ENCODE data around the gene DCAF10. TPM values are rescaled to one million over a fixed set of nuclear protein-coding genes. Genes with fewer than 3 reads are reported as not detected.

Gene DCAF10
- total and polyA plus RNA-seq, 2 donors (not counting 1 experiment from before 2014, with no cell fraction given), result 9.5 to 22.1 TPM

GRCh38 chr9:37778534-37778933 is 22.1 kb upstream of the DCAF10 start:
- intact Hi-C loops (cut with micrococcal nuclease), result no loop called here
- H3K36me3 ChIP-seq (replicated peaks in 1 of 2; ENCODE audit: control extremely low read depth in 1 of 2, control insufficient read depth in 1 of 2, extremely low read depth in 1 of 2, insufficient read depth in 2 of 2, low read length in 1 of 2), result peaks cover 5 to 71% of the 10 kb centered on the region in 2 experiments
- DNase-seq, result no peak
- no peak overlapping the region for H3K4me2 ChIP-seq (replicated peaks; ENCODE audit: low read depth, low read length, poor library complexity, severe bottlenecking)
- Mint-ChIP-seq H3K9me3 (ENCODE audit: insufficient read depth) (no peaks in the 10 kb centered on the region), H3K4me3 (no peak overlapping the region), H3K27me3 (no peaks in the 10 kb centered on the region), H3K27ac (no peak overlapping the region), H3K4me1 (peaks cover 14% of the 10 kb centered on the region)
- H3K9ac ChIP-seq (ENCODE audit: low read length), result no peak overlapping the region
- H3K9me3 ChIP-seq (ENCODE audit: control extremely low read depth in 1 of 3, control insufficient read depth in 2 of 3, insufficient read depth in 1 of 3, low read length in 2 of 3), result no peaks in the 10 kb centered on the region
- no peaks in the 10 kb centered on the region for H3K27me3 ChIP-seq (replicated peaks in 1 of 4; ENCODE audit: control extremely low read depth in 1 of 4, control insufficient read depth in 3 of 4, insufficient read depth in 4 of 4, low read length in 3 of 4)
- POLR2A ChIA-PET, result no interaction called here
- CTCF ChIA-PET, result no interaction called here
- H3K27ac ChIP-seq (ENCODE audit: low read length in 2 of 2), result no peak overlapping the region
- TF ChIP-seq EZH2 (IDR thresholded peaks at IDR 0.05; ENCODE audit: borderline replicate concordance, insufficient read depth, low read depth, low read length, poor library complexity, severe bottlenecking) (no peak), CTCF (IDR thresholded peaks at IDR 0.05) (no peak)
- H4K20me1 ChIP-seq (ENCODE audit: control insufficient read depth, insufficient read depth, low read length, poor library complexity, severe bottlenecking), result peaks cover 17% of the 10 kb centered on the region
- ATAC-seq (ENCODE audit: low read depth), result no peak
- peaks cover 0 to 10% of the 10 kb centered on the region in 2 donors for H3K4me1 ChIP-seq (ENCODE audit: control insufficient read depth in 2 of 2, insufficient read depth in 2 of 2, low read length in 2 of 2)
- 86% methylated on average over 1 of the region's 2 CpGs for WGBS (ENCODE audit: insufficient coverage)
- no peak overlapping the region for H2AFZ ChIP-seq (ENCODE audit: insufficient read depth, low read depth, low read length, poor library complexity, severe bottlenecking)
- H3K79me2 ChIP-seq (ENCODE audit: control insufficient read depth, insufficient read depth, low read length), result peaks cover 6% of the 10 kb centered on the region
- no peak overlapping the region for H3K4me3 ChIP-seq (ENCODE audit: control extremely low read depth in 1 of 5, extremely low read depth in 1 of 5, insufficient read depth in 1 of 5, low read depth in 2 of 5, low read length in 4 of 5)

GRCh38 chr9:37784291-37784615 is 16.3 kb upstream of the DCAF10 start:
- peak overlapping the region; percentile 98 for H3K4me3 Mint-ChIP-seq
- peaks cover 0 to 5% (median 0%) of the 10 kb centered on the region in 3 donors for H3K9me3 ChIP-seq (ENCODE audit: control extremely low read depth in 1 of 3, control insufficient read depth in 2 of 3, insufficient read depth in 1 of 3, low read length in 2 of 3)
- peaks cover 3 to 42% of the 10 kb centered on the region in 2 experiments for H3K36me3 ChIP-seq (replicated peaks in 1 of 2; ENCODE audit: control extremely low read depth in 1 of 2, control insufficient read depth in 1 of 2, extremely low read depth in 1 of 2, insufficient read depth in 2 of 2, low read length in 1 of 2)
- peak overlapping the region; percentile 84 for H3K9ac ChIP-seq (ENCODE audit: low read length)
- peaks cover 33% of the 10 kb centered on the region for H3K4me1 Mint-ChIP-seq
- H3K79me2 ChIP-seq (ENCODE audit: control insufficient read depth, insufficient read depth, low read length), result peaks cover 27% of the 10 kb centered on the region
- peak overlapping the region; percentile 69 to 86 for H3K27ac ChIP-seq (ENCODE audit: low read length in 2 of 2)
- peaks cover 25% of the 10 kb centered on the region for H4K20me1 ChIP-seq (ENCODE audit: control insufficient read depth, insufficient read depth, low read length, poor library complexity, severe bottlenecking)
- peaks cover 9% of the 10 kb centered on the region for H3K27me3 Mint-ChIP-seq
- no peak for ATAC-seq (ENCODE audit: low read depth)
- no peaks in the 10 kb centered on the region for H3K9me3 Mint-ChIP-seq (ENCODE audit: insufficient read depth)
- H3K27me3 ChIP-seq (replicated peaks in 1 of 4; ENCODE audit: control extremely low read depth in 1 of 4, control insufficient read depth in 3 of 4, insufficient read depth in 4 of 4, low read length in 3 of 4), result peaks cover 0 to 2% (median 0%) of the 10 kb centered on the region in 4 experiments
- CTCF ChIA-PET, result interaction anchor here (1.9 kb wide), 1 partner anchor 16 kb away, joined by 5 read pairs; the partner anchor contains the start of gene DCAF10
- POLR2A ChIA-PET, result interaction anchor here (2.5 kb wide), 1 partner anchor 16 kb away, joined by 17 read pairs; the partner anchor contains the start of gene DCAF10
- H3K4me2 ChIP-seq (replicated peaks; ENCODE audit: low read depth, low read length, poor library complexity, severe bottlenecking), result peak overlapping the region; percentile 77
- peak overlapping the region; percentile 95 for H3K27ac Mint-ChIP-seq
- TF ChIP-seq EZH2 (IDR thresholded peaks at IDR 0.05; ENCODE audit: borderline replicate concordance, insufficient read depth, low read depth, low read length, poor library complexity, severe bottlenecking) (no peak), CTCF (IDR thresholded peaks at IDR 0.05) (no peak)
- H3K4me1 ChIP-seq (ENCODE audit: control insufficient read depth in 2 of 2, insufficient read depth in 2 of 2, low read length in 2 of 2), result peaks cover 16 to 21% of the 10 kb centered on the region in 2 donors
- 2% methylated on average over 6 of the region's 6 CpGs for WGBS (ENCODE audit: insufficient coverage)
- peak overlapping the region; percentile 94 for H2AFZ ChIP-seq (ENCODE audit: insufficient read depth, low read depth, low read length, poor library complexity, severe bottlenecking)
- peak overlapping the region; percentile 75 to 96 (median 87) for H3K4me3 ChIP-seq (ENCODE audit: control extremely low read depth in 1 of 5, extremely low read depth in 1 of 5, insufficient read depth in 1 of 5, low read depth in 2 of 5, low read length in 4 of 5)
- no peak for DNase-seq
- intact Hi-C loops (cut with micrococcal nuclease), result loop anchor here (1.0 to 10.0 kb wide), 3 partner anchors 16 to 299 kb away; partner anchors contain the start of genes DCAF10, POLR1E and TRMT10B

Measured in B cell (primary cell).